Stimulated activated CD8-positive, alpha-beta memory T cell treated with anti-CD3 and anti-CD28 coated beads, Interleukin-4, amount 100 ng/mL, for 1 hour (primary cell): ENCODE results near the gene KCNC1.

Experiments
- DNase-seq, 2 donors: peaks; one replicate each; pipeline ENCODE4 v3.0.0-alpha.2; 2020; ENCODE audit warnings: low read depth in 2 of 2, low spot score in 1 of 2

The KCNC1 gene

DNA sequence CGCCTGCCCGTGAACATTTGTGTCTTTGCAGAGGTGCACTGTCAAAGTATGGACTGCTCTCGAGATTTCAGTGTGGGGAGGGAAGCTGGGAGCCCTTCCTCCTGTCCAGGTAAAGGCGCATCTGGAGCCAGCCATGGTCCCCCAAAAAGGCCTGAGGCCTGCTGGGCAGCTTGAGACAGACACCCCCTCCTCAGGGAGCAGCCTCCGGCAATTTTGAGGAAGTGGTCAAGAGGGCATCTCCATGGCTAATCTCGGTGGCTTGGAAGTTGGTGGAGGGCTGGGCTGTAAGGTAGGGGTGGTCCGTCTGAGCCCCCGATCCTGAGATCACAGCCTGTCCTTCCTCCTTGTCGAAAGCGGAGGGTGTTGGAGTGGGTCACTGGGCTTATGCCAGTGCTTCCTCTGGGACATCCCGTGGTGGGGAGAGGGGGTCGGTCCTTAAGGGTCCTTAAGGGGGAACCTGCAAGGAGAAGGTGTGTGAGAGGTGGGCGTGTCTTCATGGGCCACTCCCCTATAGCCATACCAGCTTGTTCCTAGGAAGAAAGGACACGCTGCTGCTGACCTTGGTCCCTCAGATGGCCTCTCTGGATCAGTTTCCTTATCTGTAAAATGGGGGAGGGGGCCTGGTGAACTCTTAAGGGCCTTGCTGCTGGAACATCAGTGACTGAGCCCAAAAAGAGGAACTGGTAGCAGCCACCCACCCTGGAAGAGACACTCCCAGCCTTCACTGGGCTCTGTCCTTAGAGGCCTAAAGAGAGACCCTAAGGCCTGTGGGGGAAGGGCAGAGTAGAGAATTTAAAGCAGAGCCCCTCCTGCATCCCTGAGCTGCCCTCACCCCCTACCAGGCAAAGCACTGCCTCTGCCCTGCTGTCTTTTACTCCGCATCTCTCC lies 2.6 kb downstream of the KCNC1 start:
- DNase-seq, result no peak

DNA sequence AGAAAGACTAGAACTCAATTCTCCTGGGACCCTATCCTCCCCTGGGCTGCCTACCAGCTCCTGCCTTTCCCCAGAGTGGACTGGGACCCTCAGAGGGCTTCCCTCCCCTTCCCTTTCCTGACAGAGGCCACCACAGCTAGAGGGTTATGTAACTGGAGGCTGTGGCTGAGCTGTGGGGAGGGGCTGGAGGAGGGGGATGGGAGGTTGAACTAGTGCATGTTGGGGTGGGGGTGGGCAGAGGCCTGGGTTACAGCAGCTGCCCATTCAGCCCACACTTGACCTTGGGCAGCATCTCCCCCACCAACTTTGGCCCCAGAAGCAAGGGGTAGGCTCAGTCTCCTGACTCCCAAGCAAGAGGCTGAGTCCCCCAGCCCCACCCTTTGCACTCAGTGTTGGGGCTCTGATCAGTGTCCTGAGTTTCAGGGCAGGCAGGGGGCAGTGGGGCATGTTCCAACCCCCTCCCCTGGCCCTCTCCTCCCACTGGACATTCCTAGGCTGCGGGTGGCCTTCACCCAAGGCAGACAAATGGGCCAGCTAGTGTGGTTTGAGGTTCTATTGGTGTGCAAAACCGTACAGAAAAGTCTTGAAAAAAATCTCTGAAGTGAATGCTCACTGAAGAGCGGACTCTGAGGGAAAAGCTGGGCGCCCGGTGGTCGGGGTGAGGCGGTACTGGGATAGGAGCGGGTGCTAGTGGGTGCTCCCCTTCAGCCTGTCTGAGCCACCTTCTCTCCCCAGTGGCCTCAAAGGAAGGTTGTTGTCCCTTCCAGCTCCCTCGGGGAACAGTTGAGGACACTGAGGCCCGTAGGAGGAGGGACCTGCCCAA lies 3.8 kb downstream of the KCNC1 start:
- no peak for DNase-seq

DNA sequence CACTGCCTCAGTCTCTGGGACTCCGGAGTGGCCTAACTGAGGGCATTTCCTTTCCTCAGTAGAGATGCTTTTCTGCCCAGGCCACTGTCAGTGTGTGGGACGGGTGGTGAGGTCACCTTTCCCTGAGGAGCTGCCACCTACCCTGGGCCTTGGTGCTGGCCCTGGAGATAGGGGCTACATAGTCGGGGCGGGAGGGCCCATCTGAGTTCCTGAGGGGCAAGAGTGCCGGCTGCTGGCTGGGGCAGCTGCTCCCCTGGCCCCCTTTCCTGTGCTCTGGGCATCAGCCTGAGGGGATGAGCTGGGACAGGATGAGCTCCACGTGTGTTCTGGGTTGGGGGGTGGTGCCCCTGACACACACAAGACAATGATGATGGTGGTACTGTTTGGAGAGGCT lies 5.4 kb downstream of the KCNC1 start:
- no peak for DNase-seq

DNA sequence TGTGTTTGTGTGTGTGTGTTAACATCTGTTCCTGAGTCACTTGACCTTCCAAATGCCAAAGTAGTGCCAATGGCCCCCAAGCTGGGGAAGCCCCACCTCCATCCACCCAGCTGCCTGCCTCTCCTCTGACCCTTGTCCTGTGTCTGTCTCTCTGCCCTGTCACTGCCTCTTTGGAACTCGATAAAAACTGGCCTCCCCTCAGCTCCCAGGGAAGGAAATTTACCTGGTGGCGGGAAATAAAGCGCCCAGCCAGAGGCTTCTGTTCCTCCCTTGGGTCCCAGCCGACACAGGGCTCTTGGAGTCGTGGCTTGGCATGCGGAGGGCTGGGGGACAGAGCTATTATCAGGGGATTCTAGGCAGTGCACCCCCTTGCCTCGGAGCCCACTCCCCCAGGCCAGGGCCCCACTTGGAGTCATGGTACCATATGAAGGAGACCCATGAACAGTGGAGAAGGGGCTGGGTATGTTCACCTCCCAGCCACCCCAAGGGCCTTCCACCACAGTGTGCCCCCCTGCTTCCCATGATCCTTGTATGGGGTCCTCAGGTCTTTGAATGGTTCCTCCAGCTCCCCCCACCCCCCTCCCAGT lies 6.2 kb downstream of the KCNC1 start:
- DNase-seq, result no peak

DNA sequence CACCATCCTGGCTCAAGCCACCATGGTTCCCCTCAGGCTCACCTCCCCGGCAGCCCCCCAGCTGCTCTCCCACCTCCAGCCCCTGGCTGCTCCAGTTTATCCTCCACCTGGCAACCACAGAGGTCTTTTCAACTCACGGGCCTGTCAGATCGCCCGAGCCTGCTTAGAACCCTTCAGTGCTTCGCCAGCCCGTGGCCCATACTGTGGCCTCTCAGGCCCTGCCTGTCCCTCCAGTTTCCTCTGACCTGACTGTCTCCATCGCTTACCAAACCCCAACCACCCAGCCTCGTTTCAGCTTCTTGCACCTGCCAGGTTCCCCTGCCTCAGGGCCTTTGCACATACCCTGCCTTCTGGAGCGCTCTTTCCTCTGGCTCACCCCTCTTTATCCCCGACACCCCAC lies 6.9 kb downstream of the KCNC1 start:
- DNase-seq, result no peak

DNA sequence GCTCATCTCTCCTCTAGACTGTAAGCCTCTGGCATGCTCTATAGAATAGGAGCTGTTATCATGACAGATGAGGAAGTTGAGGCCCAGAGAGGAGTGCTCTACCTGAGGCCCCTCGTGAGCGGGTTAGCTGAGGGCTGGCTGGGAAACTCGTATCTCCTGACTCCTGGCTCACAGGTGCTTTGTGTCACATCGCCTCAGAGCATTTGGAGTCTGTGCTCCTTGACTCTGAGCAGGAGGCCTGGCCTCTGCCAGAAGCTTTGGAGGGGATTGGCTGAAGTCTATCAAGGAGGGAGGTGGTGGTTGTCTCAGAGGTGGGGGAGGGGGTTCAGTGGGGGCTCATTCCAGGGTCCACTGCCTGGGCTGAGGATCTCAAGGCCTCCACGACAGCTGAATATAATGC lies 7.4 kb downstream of the KCNC1 start:
- DNase-seq, result no peak

DNA sequence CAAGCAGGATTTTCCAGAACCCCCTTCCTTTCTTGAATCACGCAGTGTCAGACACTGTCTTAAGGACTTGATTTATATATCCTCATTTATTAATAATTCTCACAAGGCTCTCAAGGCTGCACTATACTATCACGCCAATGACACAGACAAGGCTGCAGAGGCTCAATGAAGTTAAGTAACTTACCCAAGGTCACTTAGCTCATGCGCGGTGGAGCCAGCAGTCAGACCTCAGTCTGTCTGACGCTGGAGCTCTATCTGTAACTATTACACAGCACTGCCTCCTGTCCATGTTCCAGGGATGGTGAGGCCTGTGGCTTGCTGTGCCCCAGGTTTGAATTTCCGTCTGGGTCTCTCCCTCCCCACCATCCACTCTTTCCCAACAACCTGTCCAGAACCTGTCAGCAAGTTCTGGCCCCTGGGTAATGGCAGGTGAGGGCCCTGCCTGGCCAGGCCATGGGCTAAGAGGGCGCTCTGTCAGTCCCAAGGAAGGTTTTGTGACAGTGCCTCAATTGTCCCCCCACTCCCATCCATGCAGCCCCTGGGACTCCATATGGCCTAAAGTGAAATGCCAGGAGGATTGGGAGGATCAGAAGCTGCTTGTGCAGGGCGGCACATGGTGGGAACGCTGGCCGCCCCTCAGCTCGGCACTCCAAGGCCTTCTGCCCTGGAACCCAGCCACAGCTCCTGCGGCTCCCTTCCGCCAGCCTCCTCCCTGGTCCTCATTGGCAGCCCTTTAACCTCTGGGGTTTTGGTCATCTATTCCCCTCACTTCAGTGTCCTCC lies 8.6 kb downstream of the KCNC1 start:
- no peak for DNase-seq

DNA sequence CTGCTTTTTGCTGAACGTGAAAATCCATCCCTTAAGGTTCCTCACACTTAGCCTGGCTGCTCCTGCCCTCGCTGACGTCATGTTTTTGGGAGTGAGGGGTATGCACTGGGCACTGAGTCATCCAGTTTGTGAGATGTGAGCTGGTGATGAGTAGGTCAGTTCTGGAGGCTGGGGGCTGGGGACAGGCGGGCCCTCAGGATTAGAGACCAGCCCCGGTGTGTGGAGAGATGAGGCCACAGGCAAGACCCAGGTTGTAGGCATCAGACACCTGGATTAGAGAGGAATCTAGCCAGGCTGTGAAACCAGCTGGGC lies 9.2 kb downstream of the KCNC1 start:
- no peak for DNase-seq

DNA sequence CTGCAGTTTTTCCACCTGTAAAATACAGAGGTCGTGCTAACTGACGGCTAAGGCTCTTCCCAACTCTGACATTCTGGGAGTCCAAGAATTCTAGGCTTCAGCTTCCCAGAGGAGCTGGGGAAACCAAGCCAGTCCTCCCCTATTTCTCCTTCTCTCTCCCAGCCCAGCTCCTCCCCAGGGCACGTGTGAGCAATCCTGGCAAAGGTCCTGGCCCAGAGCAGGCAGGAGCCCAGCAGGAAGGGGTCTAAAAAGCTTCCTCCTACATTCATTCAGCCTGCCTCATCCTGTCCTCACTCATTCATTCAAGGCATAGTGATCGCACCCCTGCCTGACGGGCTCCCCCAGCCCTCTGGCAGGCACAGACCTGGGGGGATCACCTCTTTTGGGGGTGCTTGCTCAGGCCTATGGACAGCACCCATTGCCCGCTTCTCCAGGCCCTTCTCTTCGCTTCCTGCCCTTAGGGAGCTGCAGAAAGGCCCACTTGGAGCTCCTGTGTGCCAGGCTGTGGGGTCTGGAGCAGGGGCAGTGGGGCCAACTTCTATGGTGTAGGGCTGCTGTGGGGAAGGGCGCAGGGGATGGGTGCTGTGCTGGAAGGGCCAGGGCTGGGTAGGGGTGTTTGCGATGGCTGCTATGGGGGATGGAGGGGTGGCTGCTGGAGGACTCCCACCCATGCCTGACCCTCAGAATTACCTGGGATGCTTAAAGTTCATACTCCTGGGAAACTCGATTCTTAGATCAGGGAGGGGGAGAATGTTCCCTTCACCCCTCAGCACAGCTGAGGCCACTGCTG lies 9.8 kb downstream of the KCNC1 start:
- no peak for DNase-seq

DNA sequence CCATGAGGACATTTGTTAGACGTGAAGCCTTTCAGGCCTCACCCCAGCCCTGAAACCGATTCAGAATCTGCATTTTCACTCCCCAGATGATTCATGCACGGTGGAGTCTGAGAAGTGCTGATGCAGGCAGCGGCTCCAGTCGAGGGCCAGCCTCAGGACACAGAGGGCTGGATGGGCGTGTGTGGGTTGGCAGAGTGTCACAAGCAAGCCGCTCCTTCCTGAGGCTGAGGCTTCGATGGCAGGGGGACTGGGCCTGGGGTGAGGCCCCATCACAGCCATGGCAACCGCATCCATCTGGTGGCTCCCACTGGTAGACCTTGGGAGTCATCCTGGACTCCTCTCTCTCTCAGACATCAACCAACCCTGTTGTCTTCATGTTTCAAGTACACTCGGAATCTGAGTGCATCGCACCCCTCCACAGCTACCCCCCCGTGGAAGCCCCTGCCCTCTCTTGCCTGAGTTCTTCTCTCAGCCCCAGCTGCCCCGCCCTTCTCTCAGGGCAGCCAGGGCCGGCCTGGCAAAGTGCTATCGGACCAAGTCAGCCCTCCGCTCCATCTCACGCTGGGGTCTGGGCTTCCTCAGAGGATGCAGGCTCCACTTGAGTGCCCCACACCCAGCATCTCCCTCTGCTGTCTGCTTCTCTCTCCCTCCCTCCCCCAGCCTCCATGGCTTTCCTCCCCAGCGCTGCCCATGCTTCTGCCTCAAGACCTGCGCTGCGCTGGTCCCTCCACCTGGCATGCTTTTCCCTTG lies 10.6 kb downstream of the KCNC1 start:
- no peak for DNase-seq

DNA sequence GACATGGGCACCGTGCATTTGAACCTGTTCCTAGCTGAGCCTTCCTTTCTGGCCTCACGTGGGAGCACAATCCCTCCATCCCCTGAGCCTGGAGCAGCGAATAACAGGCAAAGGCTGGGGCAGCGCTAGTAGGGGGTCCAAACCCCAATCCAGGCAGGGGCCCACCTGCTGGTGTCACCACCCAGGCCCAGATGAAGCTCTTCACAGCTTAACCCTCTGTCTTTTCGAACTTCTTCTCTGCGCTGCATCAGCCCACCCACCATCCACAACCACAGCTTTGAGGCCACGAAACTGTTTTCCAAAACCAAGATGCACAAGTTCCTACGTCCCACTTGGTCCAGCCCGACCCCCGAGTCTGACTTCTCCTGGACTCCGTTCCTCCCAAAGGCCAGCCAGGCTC lies 11.5 kb downstream of the KCNC1 start:
- DNase-seq, result no peak

DNA sequence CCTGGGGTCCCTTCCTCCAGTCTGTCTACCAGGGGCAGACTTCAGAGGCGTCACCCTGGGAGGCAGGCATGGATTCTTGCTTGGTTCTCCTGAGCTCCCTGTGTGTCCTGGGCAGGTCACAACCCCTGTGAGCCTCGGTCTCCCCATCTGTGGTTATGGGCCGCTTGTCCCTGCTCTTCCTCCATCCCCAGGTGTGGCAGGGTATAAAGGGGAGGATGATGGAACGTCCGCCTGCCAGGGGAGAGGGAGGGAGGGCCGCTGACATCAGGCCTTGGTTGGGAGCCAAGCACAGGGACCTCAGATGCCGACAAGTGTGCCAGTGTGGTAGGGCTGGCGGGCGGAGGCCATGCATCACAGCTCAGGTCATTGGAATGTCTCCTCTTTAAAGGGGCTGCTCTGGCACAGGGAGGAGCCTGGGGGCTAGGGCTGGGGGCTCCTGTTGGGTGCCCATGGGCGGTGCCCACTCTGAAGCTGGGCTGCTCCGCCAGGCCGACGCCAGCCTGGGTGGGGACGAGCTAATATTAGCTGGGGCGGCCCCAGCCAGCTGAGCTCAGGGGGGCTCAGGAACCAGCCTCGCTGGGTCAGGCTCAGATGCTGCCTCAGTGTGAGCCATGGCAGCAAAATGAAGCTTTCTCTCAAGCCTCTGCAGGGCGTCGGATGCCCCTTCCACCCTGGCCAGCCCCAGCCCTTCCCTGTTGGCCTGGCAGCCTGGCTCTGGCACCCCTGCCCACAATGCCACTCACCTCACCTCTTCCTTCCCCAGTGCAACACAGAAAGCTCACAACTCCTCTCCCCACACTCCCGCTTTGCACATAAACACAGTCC lies 12.8 kb downstream of the KCNC1 start:
- no peak for DNase-seq

DNA sequence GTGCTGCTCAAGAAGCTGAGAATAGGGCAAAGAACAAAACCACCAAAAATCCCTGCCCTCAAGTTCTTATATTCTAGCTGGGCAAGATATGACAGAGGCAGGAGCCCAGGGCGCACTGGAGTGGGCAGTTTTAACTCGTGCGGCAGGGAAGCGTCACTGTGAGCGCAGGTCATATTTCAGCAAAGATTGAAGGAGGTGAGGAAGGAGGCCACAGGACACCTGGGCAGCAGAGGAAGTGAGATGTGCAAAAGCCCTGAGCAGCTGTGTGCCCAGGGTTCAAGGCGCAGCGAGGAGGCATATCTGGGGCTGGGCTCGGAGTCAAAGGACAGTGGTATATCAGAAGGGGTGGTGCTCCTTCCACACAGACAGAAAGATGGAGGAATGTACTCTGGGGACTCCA lies 13.5 kb downstream of the KCNC1 start:
- DNase-seq, result no peak

DNA sequence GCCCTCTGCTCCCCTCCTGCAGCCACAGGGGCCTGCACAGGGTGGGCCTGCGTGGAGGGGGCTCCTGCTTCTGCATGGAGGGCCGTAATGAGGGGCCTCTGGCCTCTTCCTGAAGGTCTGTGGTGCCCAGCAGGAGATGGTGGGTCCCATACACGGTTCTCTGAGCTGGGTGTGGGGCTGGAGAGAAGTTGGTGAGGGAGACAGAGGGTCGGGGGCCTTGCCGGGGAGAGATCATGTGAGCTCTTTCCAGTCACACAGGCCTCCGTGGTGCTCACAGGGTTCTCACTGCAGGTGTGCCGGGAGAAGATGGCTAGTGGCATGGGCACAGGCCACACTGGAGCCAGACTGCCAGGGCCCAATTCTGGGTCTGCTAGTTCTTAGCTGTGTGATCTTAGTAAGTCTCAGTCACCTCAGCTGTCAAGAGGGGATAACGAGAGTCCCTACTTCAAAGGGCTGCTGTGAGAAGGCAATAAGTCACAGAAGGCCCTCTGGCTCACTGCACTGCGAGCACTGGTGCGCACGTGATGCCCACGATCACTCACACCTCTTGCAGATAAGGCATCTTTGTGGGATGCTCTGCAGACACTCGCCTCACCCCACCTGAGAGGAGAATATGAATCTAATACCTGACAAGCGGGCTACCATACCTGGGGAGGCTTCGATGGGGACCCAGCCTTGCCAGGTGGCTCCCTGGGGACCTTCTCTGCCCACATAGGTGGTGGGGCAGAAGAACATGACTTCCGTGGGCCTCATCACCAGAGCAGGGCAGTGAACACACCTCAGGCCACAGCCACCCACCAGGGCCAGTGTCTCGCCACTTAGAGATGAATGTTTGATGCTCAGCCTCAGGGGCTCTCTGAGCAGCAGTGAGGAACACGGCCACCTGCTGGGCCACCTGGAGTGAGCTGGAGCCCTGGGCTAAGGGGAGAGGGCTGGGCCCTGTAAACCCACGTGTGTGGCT lies 14.5 kb downstream of the KCNC1 start:
- no peak for DNase-seq

DNA sequence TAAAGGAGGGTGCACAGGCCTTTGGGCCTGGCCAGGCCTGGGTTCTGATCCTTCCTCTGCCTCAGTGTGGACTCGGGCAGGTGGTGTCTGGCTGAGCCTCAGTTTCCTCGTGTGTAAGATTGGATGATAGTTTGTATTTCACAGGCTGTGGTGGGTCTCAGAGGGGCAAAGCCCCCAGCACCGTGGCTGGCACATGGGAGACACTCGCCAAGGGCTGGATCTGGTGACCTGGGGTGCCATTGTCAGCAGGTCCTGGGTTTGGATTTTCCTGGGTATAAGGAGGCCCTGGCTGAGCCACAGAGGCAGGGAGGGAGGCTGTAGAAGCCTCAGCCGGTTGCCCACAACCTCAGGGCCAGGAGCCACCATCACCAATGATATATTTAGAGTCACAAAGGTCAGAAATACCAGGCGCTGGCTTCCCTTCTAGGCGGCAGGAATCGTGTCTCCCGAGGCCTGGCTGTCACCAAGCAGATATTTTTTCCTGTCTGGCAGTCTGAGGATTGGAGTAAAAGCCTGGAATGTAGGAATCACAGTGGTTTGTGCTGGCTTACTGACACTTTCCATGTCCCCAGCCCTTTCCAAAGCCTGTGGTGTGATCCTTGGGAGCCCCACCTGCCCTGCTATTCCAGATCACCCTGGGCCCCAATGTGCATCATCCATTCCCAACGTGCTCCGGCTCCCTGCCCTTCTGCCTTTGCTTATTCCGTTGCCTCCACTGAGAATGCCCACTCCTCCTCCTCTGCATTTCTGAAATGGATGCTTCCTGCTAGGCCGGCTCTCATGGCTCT lies 15.6 kb downstream of the KCNC1 start:
- no peak for DNase-seq

DNA sequence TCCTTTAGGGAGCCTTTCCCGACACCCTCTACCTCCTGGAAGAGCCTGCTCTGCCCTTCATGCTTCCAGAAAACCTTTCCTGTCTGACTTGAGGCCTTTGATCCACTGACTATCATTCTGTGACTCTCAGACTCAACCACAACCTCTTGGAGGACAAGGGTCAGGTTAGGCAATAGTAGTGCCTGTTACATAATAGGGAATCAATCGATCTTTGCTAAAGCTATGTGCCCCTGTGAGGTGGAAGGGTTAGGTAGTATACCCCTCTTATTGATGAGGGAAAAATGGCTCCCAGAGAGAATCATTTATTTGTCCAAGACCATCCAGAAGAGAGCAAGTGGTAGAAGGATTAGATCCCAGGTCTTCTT lies 16.2 kb downstream of the KCNC1 start:
- DNase-seq, result no peak

DNA sequence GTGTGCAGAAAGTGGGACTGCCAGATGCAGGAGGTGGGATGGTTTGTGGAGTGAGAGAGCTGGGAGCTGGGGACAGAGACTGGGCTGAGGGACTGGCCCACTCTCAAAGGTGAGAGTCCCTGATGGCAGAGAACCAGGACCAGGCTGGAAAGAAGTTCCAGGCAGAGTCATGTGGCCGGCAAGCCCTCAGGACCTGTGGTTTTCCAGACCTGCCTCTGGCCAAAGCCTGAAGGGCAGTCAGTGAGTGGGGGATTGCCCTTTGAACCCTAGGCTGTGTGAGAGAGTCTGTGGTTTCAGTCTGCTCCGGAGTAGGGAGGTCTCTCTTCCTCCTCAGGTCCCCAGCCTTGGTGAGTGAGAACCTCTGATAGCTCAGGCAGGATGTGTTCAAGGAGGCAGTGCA lies 17.0 kb downstream of the KCNC1 start:
- no peak for DNase-seq
